SK-N-SH treated with all-trans-retinoic acid at 6 μM for 48 hours (cell line): ENCODE measurements around the gene FAM110D.

ENCODE experiments used
- ATAC-seq: fragments of 200-7000 bp; cut with Tn5 transposase; 3 replicates; pipeline ENCODE4 v1.9.1; 2020; ENCODE audit warnings: mild to moderate bottlenecking, moderate library complexity
- ARNTL ChIP-seq: fragments of 450-650 bp; formaldehyde crosslinking; IDR thresholded peaks from 2 replicates; pipeline ENCODE4 v1.5.0; 2020; ENCODE audit warnings: low read depth, mild to moderate bottlenecking, moderate library complexity, borderline replicate concordance
- CREB5 ChIP-seq: fragments of 250-450 bp; sonication (Bioruptor Pico); IDR thresholded peaks from 2 replicates; pipeline ENCODE4 v1.5.1; 2020; ENCODE audit warnings: low read depth, mild to moderate bottlenecking, moderate library complexity
- CSDC2 ChIP-seq: fragments of 250-450 bp; sonication (Bioruptor Pico); IDR thresholded peaks from 2 replicates; pipeline ENCODE4 v1.5.0; 2020; ENCODE audit warnings: mild to moderate bottlenecking, moderate library complexity
- ESRRG ChIP-seq: fragments of 250-450 bp; sonication (Bioruptor Pico); IDR thresholded peaks from 2 replicates; pipeline ENCODE4 v1.6.1; 2021; ENCODE audit warnings: mild to moderate bottlenecking
- GLIS3 ChIP-seq: fragments of 250-450 bp; sonication (Bioruptor Pico); IDR thresholded peaks from 2 replicates; pipeline ENCODE4 v1.5.0; 2020; ENCODE audit warnings: mild to moderate bottlenecking, moderate library complexity
- ISL1 ChIP-seq: fragments of 250-450 bp; sonication (Bioruptor Pico); IDR thresholded peaks from 2 replicates; pipeline ENCODE4 v2.1.2; 2022; ENCODE audit warnings: mild to moderate bottlenecking, moderate library complexity
- OSR1 ChIP-seq: fragments of 250-450 bp; sonication (Bioruptor Pico); IDR thresholded peaks from 2 replicates; pipeline ENCODE4 v1.8.0; 2022; ENCODE audit warnings: moderate library complexity, mild to moderate bottlenecking, inconsistent platforms
- POU6F1 ChIP-seq: fragments of 250-450 bp; sonication (Bioruptor Pico); IDR thresholded peaks from 2 replicates; pipeline ENCODE4 v1.8.0; 2021; ENCODE audit warnings: low read depth, mild to moderate bottlenecking, moderate library complexity, borderline replicate concordance
- PPARA ChIP-seq: fragments of 250-450 bp; sonication (Bioruptor Pico); IDR thresholded peaks from 2 replicates; pipeline ENCODE4 v1.5.0; 2020; ENCODE audit warnings: mild to moderate bottlenecking, borderline replicate concordance
- RARB ChIP-seq: fragments of 250-450 bp; sonication (Bioruptor Pico); IDR thresholded peaks from 2 replicates; pipeline ENCODE4 v1.8.0; 2021; ENCODE audit warnings: mild to moderate bottlenecking, moderate library complexity
- TCF4 ChIP-seq: fragments of 250-450 bp; sonication (Bioruptor Pico); IDR thresholded peaks from 2 replicates; pipeline ENCODE4 v1.8.0; 2021; ENCODE audit warnings: mild to moderate bottlenecking, moderate library complexity, borderline replicate concordance
- TOX ChIP-seq: fragments of 250-450 bp; sonication (Bioruptor Pico); IDR thresholded peaks from 2 replicates; pipeline ENCODE4 v1.8.0; 2021; ENCODE audit warnings: mild to moderate bottlenecking, moderate library complexity, borderline replicate concordance
- ZFP3 ChIP-seq: fragments of 250-450 bp; sonication (Bioruptor Pico); IDR thresholded peaks from 2 replicates; pipeline ENCODE4 v1.5.0; 2020; ENCODE audit warnings: mild to moderate bottlenecking, moderate library complexity
- ZFP30 ChIP-seq: fragments of 450-650 bp; formaldehyde crosslinking; IDR thresholded peaks from 2 replicates; pipeline ENCODE4 v1.5.0; 2022; ENCODE audit warnings: mild to moderate bottlenecking, moderate library complexity
- ZNF565 ChIP-seq: fragments of 450-650 bp; formaldehyde crosslinking; conservative IDR thresholded peaks from 2 replicates; pipeline ENCODE4 v1.5.0; 2020; ENCODE audit warnings: low read depth, mild to moderate bottlenecking, moderate library complexity
- ZNF70 ChIP-seq: fragments of 450-650 bp; formaldehyde crosslinking; IDR thresholded peaks from 2 replicates; pipeline ENCODE4 v1.5.0; 2020; ENCODE audit warnings: mild to moderate bottlenecking, moderate library complexity
- ZNF8 ChIP-seq: fragments of 450-650 bp; formaldehyde crosslinking; IDR thresholded peaks from 2 replicates; pipeline ENCODE4 v1.5.0; 2020; ENCODE audit warnings: mild to moderate bottlenecking, moderate library complexity
- TF ChIP-seq, protein P1 (sequence below): fragments of 250-450 bp; sonication (Bioruptor Pico); IDR thresholded peaks from 2 replicates; pipeline ENCODE4 v1.8.0; 2020; ENCODE audit warnings: mild to moderate bottlenecking, moderate library complexity, borderline replicate concordance
- TF ChIP-seq, protein P2 (sequence below): fragments of 250-450 bp; sonication (Bioruptor Pico); IDR thresholded peaks from 2 replicates; pipeline ENCODE4 v1.5.0; 2020; ENCODE audit warnings: mild to moderate bottlenecking, moderate library complexity

FAM110D gene

GRCh38 chr1:26171084-26172072 is 12.5 kb downstream of the FAM110D start, which contains the start of gene ZNF593OS:
TSS of gene ZNF593OS (minus strand) at chr1:26171832. CDS start at chr1:26171661, 171 bp downstream.
- ATAC-seq: no peak
- no peak for TF ChIP-seq ZNF70 (CRISPR knock-in tag)
- no peak for TF ChIP-seq ZFP3
- TF ChIP-seq CSDC2: no peak
- TF ChIP-seq ZNF8: no peak
- no peak for TF ChIP-seq ARNTL (CRISPR knock-in tag)
- no peak for TF ChIP-seq ZFP30 (CRISPR knock-in tag)
- TF ChIP-seq, protein P1, sequence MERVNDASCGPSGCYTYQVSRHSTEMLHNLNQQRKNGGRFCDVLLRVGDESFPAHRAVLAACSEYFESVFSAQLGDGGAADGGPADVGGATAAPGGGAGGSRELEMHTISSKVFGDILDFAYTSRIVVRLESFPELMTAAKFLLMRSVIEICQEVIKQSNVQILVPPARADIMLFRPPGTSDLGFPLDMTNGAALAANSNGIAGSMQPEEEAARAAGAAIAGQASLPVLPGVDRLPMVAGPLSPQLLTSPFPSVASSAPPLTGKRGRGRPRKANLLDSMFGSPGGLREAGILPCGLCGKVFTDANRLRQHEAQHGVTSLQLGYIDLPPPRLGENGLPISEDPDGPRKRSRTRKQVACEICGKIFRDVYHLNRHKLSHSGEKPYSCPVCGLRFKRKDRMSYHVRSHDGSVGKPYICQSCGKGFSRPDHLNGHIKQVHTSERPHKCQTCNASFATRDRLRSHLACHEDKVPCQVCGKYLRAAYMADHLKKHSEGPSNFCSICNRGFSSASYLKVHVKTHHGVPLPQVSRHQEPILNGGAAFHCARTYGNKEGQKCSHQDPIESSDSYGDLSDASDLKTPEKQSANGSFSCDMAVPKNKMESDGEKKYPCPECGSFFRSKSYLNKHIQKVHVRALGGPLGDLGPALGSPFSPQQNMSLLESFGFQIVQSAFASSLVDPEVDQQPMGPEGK: no peak
- TF ChIP-seq ESRRG (CRISPR knock-in tag): no peak
- TF ChIP-seq, protein P2, sequence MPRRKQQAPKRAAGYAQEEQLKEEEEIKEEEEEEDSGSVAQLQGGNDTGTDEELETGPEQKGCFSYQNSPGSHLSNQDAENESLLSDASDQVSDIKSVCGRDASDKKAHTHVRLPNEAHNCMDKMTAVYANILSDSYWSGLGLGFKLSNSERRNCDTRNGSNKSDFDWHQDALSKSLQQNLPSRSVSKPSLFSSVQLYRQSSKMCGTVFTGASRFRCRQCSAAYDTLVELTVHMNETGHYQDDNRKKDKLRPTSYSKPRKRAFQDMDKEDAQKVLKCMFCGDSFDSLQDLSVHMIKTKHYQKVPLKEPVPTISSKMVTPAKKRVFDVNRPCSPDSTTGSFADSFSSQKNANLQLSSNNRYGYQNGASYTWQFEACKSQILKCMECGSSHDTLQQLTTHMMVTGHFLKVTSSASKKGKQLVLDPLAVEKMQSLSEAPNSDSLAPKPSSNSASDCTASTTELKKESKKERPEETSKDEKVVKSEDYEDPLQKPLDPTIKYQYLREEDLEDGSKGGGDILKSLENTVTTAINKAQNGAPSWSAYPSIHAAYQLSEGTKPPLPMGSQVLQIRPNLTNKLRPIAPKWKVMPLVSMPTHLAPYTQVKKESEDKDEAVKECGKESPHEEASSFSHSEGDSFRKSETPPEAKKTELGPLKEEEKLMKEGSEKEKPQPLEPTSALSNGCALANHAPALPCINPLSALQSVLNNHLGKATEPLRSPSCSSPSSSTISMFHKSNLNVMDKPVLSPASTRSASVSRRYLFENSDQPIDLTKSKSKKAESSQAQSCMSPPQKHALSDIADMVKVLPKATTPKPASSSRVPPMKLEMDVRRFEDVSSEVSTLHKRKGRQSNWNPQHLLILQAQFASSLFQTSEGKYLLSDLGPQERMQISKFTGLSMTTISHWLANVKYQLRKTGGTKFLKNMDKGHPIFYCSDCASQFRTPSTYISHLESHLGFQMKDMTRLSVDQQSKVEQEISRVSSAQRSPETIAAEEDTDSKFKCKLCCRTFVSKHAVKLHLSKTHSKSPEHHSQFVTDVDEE: no peak
- no peak for TF ChIP-seq CREB5 (CRISPR knock-in tag)
- no peak for TF ChIP-seq PPARA (CRISPR knock-in tag)
- no peak for TF ChIP-seq OSR1 (CRISPR knock-in tag)
- no peak for TF ChIP-seq RARB (CRISPR knock-in tag)
- no peak for TF ChIP-seq ZNF565 (CRISPR knock-in tag)
- no peak for TF ChIP-seq ISL1 (CRISPR knock-in tag)
- no peak for TF ChIP-seq TCF4 (CRISPR knock-in tag)

GRCh38 chr1:26175346-26175745 is 16.5 kb downstream of the FAM110D start:
- ATAC-seq: no peak
- TF ChIP-seq POU6F1 (CRISPR knock-in tag) (no peak), TCF4 (CRISPR knock-in tag) (no peak), CSDC2 (no peak), TOX (CRISPR knock-in tag) (no peak), ARNTL (CRISPR knock-in tag) (no peak), RARB (CRISPR knock-in tag) (no peak), GLIS3 (CRISPR knock-in tag) (no peak), ZFP30 (CRISPR knock-in tag) (no peak), ISL1 (CRISPR knock-in tag) (no peak), ESRRG (CRISPR knock-in tag) (no peak), ZNF565 (CRISPR knock-in tag) (no peak)
- TF ChIP-seq, protein P1: no peak
